Calu3 (cell line): ENCODE data around the gene DDX43. TPM values are rescaled to one million over a fixed set of nuclear protein-coding genes. Genes with fewer than 3 reads are reported as not detected.

Source experiments
- BruUV-seq: library from RNA; stranded (reverse); fragments of 400-500 nt; replicated peaks from 2 replicates; lab custom pipeline; 2021; lab: Mats Ljungman, UMichigan
- CTCF ChIA-PET: fragments of 300-600 bp; sonication (Branson Sonifier 250); formaldehyde crosslinking; loops from one replicate; lab custom pipeline; 2022; ENCODE audit warnings: antibody characterized with exemption; lab: Charles Lee
- DNase-seq: peaks from one replicate; pipeline ENCODE4 v3.0.0; 2022
- H3K27ac Mint-ChIP-seq: one replicate; pipeline ENCODE4 v1.8.0; 2022; ENCODE audit warnings: mixed read lengths; ENCODE audit not compliant: unreplicated experiment
- H3K27me3 Mint-ChIP-seq: one replicate; pipeline ENCODE4 v1.8.0; 2022; ENCODE audit warnings: mixed read lengths; ENCODE audit not compliant: unreplicated experiment
- H3K36me3 Mint-ChIP-seq: one replicate; pipeline ENCODE4 v1.8.0; 2022; ENCODE audit warnings: mild to moderate bottlenecking, moderate library complexity, mixed read lengths; ENCODE audit not compliant: insufficient read depth, unreplicated experiment
- H3K4me1 Mint-ChIP-seq: one replicate; pipeline ENCODE4 v1.8.0; 2022; ENCODE audit warnings: mild to moderate bottlenecking, low read depth, mixed read lengths; ENCODE audit not compliant: unreplicated experiment
- H3K4me3 Mint-ChIP-seq: one replicate; pipeline ENCODE4 v1.8.0; 2022; ENCODE audit warnings: mild to moderate bottlenecking, low read depth, moderate library complexity, mixed read lengths; ENCODE audit not compliant: unreplicated experiment
- H3K9me3 Mint-ChIP-seq: one replicate; pipeline ENCODE4 v1.8.0; 2022; ENCODE audit warnings: low read depth, mixed read lengths; ENCODE audit not compliant: unreplicated experiment
- intact Hi-C: fragments of 100-400 bp; cut with micrococcal nuclease; formaldehyde crosslinking; loops from one replicate; pipeline ENCODE4 v1.10.0; 2022; ENCODE audit not compliant: unreplicated experiment
- total RNA-seq: library from RNA; stranded (reverse); gene quantifications from 2 replicates; pipeline ENCODE4 v1.2.3, GENCODE V29; 2022
- TF ChIP-seq, protein P1 (sequence below): fragments of 200-600 bp; IDR thresholded peaks from one replicate; pipeline ENCODE4 v1.8.0; 2022; ENCODE audit warnings: antibody characterized with exemption; ENCODE audit not compliant: unreplicated experiment

The DDX43 gene
- total RNA-seq, 1 experiment from 2014 or later = 13.4 TPM

GRCh38 chr6:73369157-73369556 lies 25.5 kb upstream of the DDX43 start:
- no TSS peak for BruUV-seq
- Mint-ChIP-seq H3K4me3 (no peak overlapping the region), H3K27ac (no peak overlapping the region), H3K27me3 (no peaks in the 10 kb centered on the region), H3K4me1 (no peaks in the 10 kb centered on the region), H3K9me3 (no peaks in the 10 kb centered on the region), H3K36me3 (no peaks in the 10 kb centered on the region)
- intact Hi-C loops = no loop called here
- no peak for DNase-seq
- TF ChIP-seq, protein P1, sequence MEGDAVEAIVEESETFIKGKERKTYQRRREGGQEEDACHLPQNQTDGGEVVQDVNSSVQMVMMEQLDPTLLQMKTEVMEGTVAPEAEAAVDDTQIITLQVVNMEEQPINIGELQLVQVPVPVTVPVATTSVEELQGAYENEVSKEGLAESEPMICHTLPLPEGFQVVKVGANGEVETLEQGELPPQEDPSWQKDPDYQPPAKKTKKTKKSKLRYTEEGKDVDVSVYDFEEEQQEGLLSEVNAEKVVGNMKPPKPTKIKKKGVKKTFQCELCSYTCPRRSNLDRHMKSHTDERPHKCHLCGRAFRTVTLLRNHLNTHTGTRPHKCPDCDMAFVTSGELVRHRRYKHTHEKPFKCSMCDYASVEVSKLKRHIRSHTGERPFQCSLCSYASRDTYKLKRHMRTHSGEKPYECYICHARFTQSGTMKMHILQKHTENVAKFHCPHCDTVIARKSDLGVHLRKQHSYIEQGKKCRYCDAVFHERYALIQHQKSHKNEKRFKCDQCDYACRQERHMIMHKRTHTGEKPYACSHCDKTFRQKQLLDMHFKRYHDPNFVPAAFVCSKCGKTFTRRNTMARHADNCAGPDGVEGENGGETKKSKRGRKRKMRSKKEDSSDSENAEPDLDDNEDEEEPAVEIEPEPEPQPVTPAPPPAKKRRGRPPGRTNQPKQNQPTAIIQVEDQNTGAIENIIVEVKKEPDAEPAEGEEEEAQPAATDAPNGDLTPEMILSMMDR = no peak
- CTCF ChIA-PET = interaction anchor here (0.5 kb wide), 1 partner anchor 1161 kb away, joined by 3 read pairs; no protein-coding TSS in a partner anchor

DNA sequence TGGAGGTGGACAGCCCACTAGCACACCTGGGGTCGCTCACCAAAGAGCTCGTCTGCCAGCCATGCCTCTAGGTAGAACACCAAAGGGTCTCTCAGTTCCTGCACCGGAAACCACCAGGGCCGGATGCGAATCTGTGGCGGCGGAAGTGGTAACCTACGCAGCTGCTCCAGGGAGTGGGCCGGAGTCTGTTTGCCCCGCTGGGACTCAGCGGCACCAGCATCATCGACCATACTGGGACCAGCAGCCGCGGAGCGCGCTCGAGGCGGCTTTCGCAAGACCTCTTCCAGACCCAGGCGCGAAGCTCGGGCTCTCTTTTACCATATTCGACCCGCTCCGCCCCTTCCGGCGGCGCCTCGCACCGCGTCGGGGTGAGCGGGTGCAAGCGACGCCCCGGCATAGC lies 25.1 kb upstream of the DDX43 start, which contains the start of gene OOEP:
TSS of gene OOEP (minus strand) at position 335 of the 400 bp plus-strand sequence. CDS start at position 230, 105 bp downstream.
- Mint-ChIP-seq H3K4me3 (no peak within 1 kb of the TSS), H3K4me1 (no peaks in the 10 kb centered on the region), H3K36me3 (no peaks in the 10 kb centered on the region), H3K27ac (no peak within 1 kb of the TSS), H3K9me3 (no peaks in the 10 kb centered on the region), H3K27me3 (no peaks in the 10 kb centered on the region)
- CTCF ChIA-PET = interaction anchor here (0.5 kb wide), 1 partner anchor 1161 kb away, joined by 3 read pairs; no protein-coding TSS in a partner anchor
- no peak for DNase-seq
- intact Hi-C loops = no loop called here
- BruUV-seq = no TSS peak
- TF ChIP-seq, protein P1 = no peak

DNA sequence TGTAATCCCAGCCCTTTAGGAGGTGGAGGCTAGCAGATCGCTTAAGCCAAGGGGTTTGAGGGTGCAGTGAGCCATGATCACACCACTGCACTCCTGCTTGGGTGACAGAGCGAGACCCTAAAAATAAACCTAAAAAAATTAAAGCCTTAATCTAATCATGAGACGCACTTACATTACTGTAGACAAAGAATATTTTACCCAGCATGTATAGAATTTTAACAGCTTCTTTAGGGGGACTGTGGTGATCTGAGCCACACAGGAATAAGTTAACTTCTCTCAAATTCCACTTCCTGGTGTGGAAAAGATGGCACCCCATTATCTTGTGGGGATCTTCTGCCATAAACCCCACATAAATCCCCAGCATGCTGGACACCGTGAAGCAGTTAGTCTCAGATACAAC lies 22.6 kb upstream of the DDX43 start:
- no peak overlapping the region for H3K27ac Mint-ChIP-seq
- TF ChIP-seq, protein P1 = no peak
- no peaks in the 10 kb centered on the region for H3K9me3 Mint-ChIP-seq
- H3K4me1 Mint-ChIP-seq = no peaks in the 10 kb centered on the region
- no TSS peak for BruUV-seq
- CTCF ChIA-PET = interaction anchor here (0.6 kb wide), 1 partner anchor 12 kb away, joined by 3 read pairs; no protein-coding TSS in a partner anchor
- no peaks in the 10 kb centered on the region for H3K36me3 Mint-ChIP-seq
- H3K27me3 Mint-ChIP-seq = no peaks in the 10 kb centered on the region
- intact Hi-C loops = no loop called here
- H3K4me3 Mint-ChIP-seq = no peak overlapping the region
- DNase-seq = no peak

- H3K4me3 Mint-ChIP-seq = no peak overlapping the region
- H3K27me3 Mint-ChIP-seq = no peaks in the 10 kb centered on the region
- intact Hi-C loops = no loop called here
- H3K27ac Mint-ChIP-seq = no peak overlapping the region
- no peaks in the 10 kb centered on the region for H3K4me1 Mint-ChIP-seq
- H3K9me3 Mint-ChIP-seq = no peaks in the 10 kb centered on the region
- DNase-seq = no peak
- H3K36me3 Mint-ChIP-seq = no peaks in the 10 kb centered on the region
- TF ChIP-seq, protein P1 = no peak
- BruUV-seq = no TSS peak
- CTCF ChIA-PET = interaction anchor here (0.6 kb wide), 1 partner anchor 12 kb away, joined by 3 read pairs; no protein-coding TSS in a partner anchor
Observed at GRCh38 chr6:73372516-73372915, 22.1 kb upstream of the DDX43 start.
